ENCODE data around the gene ADPRS.

- no peak for TF ChIP-seq CTCF (IDR thresholded peaks at IDR 0.05)
- no peak for TF ChIP-seq POLR2A (IDR thresholded peaks at IDR 0.05)
Measured at GRCh38 chr1:36111151-36111550, 22.5 kb downstream of the ADPRS start.
